BLaER1 (cell line): ENCODE data around the gene SCT.
A peak's percentile ranks its signal among the peaks of the same experiment; 100 is the strongest.

Source experiments
- H3K27ac ChIP-seq: shearing (Covaris generic); formaldehyde crosslinking; 2 replicates; pipeline ENCODE4 v1.8.1; 2022
- H3K27me3 ChIP-seq: shearing (Covaris generic); formaldehyde crosslinking; 2 replicates; pipeline ENCODE4 v1.8.1; 2022
- H3K36me3 ChIP-seq: shearing (Covaris generic); formaldehyde crosslinking; 2 replicates; pipeline ENCODE4 v1.8.1; 2022
- H3K4me1 ChIP-seq: shearing (Covaris generic); formaldehyde crosslinking; 2 replicates; pipeline ENCODE4 v1.8.1; 2022
- H3K4me2 ChIP-seq: shearing (Covaris generic); formaldehyde crosslinking; 2 replicates; pipeline ENCODE4 v1.8.1; 2022
- H3K4me3 ChIP-seq: shearing (Covaris generic); formaldehyde crosslinking; 2 replicates; pipeline ENCODE4 v1.8.1; 2022
- H3K9ac ChIP-seq: shearing (Covaris generic); formaldehyde crosslinking; 2 replicates; pipeline ENCODE4 v1.8.1; 2022
- H3K9me3 ChIP-seq: shearing (Covaris generic); formaldehyde crosslinking; 2 replicates; pipeline ENCODE4 v1.8.1; 2022
- H4K20me1 ChIP-seq: shearing (Covaris generic); formaldehyde crosslinking; 2 replicates; pipeline ENCODE4 v1.8.1; 2022
- Cebpa-rat ChIP-seq: shearing (Covaris generic); IDR thresholded peaks from 2 replicates; pipeline ENCODE4 v1.8.1; 2022

Gene SCT

DNA sequence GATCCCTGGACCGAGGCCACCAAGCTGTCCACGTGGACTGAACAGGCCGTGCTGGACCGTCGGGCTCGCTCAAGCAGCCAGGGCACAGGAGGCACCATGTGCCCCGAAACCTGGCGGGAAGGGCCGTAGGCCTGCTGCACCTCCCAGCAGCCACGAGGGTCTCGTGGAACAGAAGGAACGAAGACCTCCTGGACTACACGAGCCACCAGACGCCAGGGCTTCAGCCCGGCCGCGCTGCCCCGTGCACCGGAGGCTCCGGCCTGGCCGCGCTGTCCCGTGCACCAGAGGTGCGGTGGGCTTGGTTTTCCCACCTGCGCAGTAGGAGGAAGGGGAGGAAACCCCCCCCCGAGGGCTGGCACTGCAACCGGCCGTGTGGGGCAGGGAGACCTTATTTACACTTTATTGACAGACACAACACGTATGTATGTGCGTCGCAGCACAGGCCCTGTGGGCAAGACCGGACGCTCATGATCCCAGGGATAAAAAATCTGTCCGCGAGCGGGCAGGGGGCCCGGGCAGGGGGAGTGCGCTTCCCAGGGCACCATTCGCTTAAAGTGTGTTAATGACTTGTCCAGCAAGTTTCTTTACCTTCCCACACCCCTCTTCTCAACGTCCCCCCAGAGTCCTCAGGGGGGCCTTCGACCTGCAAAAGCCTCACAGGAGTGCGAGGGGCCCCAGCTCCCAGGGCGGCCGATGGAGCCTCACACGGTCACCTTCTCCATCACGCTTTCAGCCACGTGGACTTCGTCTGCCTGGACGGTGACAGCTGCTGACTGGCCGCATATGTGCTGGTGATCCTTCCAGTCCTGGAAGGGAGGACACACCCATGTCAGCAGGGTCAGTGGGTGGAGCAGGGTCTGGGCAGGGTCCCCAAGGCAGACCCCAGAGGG, 17.1 kb upstream of the SCT start:
- peaks cover 62% of the 10 kb centered on the region for H3K4me1 ChIP-seq
- H3K36me3 ChIP-seq = peaks cover 64% of the 10 kb centered on the region
- no peak for TF ChIP-seq Cebpa-rat
- no peak overlapping the region for H3K4me2 ChIP-seq
- peaks cover 32% of the 10 kb centered on the region for H3K27me3 ChIP-seq
- H3K4me3 ChIP-seq = no peak overlapping the region
- no peaks in the 10 kb centered on the region for H3K9me3 ChIP-seq
- no peak overlapping the region for H3K27ac ChIP-seq
- H4K20me1 ChIP-seq = peaks cover 83% of the 10 kb centered on the region
- H3K9ac ChIP-seq = no peak overlapping the region

DNA sequence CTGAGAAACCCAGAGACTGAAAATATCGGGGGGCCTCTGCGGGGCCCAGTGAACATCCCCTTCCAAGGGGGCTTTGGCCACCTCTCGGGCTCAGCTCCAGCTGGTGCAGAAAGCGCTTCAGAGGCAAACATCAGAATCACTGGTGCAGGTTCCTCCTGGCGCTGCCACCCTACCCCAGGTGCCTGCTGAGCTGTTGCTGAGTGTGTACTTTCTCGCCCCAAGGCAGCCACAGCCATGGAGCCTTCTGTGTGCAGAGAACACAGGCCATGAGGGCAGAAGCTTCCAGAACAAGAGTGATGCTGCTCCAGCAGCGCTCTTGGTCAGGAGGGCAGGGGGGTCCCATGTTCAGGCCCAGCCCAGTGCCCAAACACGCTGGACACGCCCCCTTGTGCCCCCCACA, 16.4 kb upstream of the SCT start:
- no peaks in the 10 kb centered on the region for H3K9me3 ChIP-seq
- no peak overlapping the region for H3K4me2 ChIP-seq
- H3K9ac ChIP-seq = no peak overlapping the region
- peaks cover 39% of the 10 kb centered on the region for H3K27me3 ChIP-seq
- peaks cover 66% of the 10 kb centered on the region for H3K4me1 ChIP-seq
- TF ChIP-seq Cebpa-rat = no peak
- no peak overlapping the region for H3K4me3 ChIP-seq
- H4K20me1 ChIP-seq = peaks cover 90% of the 10 kb centered on the region
- no peak overlapping the region for H3K27ac ChIP-seq
- peaks cover 64% of the 10 kb centered on the region for H3K36me3 ChIP-seq

DNA sequence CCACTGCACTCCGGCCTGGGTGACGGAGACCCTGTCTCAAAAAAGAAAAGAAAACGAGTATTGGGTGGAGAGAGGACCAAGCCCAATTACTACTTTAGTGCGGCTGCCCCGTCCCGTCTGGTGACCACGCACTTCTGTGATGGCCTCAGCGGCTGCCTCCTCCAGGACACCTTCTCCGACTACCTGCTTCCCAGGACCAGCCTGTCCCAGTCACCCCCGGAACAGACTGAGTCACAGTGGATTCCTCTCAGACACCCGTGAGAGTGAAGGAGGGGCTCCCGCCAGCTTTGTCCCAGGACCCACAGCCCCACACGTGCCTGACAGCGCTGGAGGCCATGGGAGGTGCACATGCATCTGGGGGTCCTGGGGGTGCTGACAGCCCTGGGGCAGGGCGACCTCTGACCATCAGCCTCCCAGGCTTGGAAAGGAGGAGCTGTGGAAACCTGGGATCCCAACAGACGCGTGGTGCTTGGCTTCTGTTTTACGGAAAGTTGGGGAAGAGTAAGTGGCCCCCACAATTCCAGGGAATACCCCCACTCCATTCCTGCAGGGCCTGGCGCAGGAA, 14.9 kb upstream of the SCT start:
- peaks cover 63% of the 10 kb centered on the region for H3K36me3 ChIP-seq
- H3K4me1 ChIP-seq = peaks cover 59% of the 10 kb centered on the region
- no peak overlapping the region for H3K4me3 ChIP-seq
- no peak overlapping the region for H3K4me2 ChIP-seq
- H3K9ac ChIP-seq = no peak overlapping the region
- no peak overlapping the region for H3K27ac ChIP-seq
- H4K20me1 ChIP-seq = peaks cover 97% of the 10 kb centered on the region
- peaks cover 54% of the 10 kb centered on the region for H3K27me3 ChIP-seq
- TF ChIP-seq Cebpa-rat = no peak
- no peaks in the 10 kb centered on the region for H3K9me3 ChIP-seq

DNA sequence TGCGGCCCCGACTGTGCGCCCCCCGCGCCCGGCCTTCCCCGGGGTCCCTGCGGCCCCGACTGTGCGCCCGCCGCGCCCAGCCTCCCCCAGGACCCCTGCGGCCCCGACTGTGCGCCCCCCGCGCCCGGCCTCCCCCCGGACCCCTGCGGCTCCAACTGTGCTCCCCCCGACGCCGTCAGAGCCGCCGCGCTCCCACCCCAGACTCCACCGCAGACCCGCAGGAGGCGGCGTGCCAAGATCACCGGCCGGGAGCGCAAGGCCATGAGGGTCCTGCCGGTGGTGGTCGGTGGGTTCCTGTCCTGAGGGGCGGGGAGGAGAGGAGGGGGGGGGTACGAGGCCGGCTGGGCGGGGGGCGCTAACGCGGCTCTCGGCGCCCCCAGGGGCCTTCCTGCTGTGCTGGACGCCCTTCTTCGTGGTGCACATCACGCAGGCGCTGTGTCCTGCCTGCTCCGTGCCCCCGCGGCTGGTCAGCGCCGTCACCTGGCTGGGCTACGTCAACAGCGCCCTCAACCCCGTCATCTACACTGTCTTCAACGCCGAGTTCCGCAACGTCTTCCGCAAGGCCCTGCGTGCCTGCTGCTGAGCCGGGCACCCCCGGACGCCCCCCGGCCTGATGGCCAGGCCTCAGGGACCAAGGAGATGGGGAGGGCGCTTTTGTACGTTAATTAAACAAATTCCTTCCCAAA, 13.2 kb upstream of the SCT start:
- Histone ChIP-seq H3K36me3 (peaks cover 56% of the 10 kb centered on the region), H3K27me3 (peaks cover 62% of the 10 kb centered on the region), H3K9me3 (no peaks in the 10 kb centered on the region), H3K9ac (no peak overlapping the region), H3K27ac (no peak overlapping the region), H3K4me1 (peaks cover 42% of the 10 kb centered on the region), H3K4me3 (peak overlapping the region; percentile 37; the same call in 1 of the 2 replicates), H3K4me2 (peak overlapping the region; percentile 89), H4K20me1 (peaks cover 95% of the 10 kb centered on the region)
- no peak for TF ChIP-seq Cebpa-rat

DNA sequence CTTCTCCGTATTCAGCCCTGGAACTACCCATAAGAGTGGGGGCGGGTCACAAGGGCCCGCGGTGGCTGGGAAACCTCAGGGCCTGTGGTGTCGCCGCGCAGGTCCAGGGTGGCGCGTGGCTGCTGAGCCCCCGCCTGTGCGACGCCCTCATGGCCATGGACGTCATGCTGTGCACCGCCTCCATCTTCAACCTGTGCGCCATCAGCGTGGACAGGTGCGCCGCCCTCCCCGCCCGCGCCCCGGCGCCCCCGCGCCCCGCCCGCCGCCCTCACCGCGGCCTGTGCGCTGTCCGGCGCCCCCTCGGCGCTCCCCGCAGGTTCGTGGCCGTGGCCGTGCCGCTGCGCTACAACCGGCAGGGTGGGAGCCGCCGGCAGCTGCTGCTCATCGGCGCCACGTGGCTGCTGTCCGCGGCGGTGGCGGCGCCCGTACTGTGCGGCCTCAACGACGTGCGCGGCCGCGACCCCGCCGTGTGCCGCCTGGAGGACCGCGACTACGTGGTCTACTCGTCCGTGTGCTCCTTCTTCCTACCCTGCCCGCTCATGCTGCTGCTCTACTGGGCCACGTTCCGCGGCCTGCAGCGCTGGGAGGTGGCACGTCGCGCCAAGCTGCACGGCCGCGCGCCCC, 12.5 kb upstream of the SCT start:
- H3K36me3 ChIP-seq = peaks cover 52% of the 10 kb centered on the region
- H3K9me3 ChIP-seq = no peaks in the 10 kb centered on the region
- H3K4me3 ChIP-seq = no peak overlapping the region
- peaks cover 62% of the 10 kb centered on the region for H3K27me3 ChIP-seq
- no peak overlapping the region for H3K9ac ChIP-seq
- H3K4me1 ChIP-seq = peaks cover 40% of the 10 kb centered on the region
- no peak overlapping the region for H3K27ac ChIP-seq
- TF ChIP-seq Cebpa-rat = no peak
- peaks cover 95% of the 10 kb centered on the region for H4K20me1 ChIP-seq
- peak overlapping the region; percentile 89 for H3K4me2 ChIP-seq

DNA sequence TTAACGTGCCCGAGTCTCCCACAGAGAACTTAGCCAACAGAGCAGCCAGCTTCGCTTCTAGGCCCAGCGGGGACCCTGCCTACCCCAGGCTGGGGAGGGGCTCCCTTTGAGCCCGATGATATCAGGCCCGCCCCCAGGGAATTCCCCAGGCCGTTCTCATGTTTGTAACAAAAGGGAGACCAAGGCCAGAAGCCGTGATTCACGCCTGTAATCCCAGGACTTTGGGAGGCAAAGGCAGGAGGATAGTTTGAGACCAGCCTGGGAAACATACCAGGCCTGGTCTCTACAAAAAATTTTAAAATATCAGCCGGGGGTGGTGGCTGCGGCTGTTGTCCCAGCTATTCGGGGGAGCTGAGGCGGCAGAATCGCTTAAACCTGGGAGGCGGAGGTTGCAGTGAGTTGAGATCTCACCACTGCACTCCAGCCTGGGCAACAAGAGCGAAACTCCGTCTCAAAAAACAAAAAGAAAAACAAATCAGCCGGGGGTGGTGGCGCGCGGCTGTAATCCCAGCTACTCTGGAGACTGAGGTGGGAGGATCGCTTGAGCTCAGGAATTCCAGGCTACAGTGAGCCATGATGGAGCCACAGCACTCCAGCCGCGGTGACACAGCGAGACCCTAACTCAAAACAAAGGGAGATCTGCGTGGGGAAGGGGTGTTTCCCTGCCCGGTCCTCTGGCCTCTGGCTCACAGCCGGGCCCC, 11.8 kb upstream of the SCT start:
- Histone ChIP-seq H3K9me3 (no peaks in the 10 kb centered on the region), H3K27me3 (peaks cover 62% of the 10 kb centered on the region), H4K20me1 (peaks cover 94% of the 10 kb centered on the region), H3K36me3 (peaks cover 46% of the 10 kb centered on the region), H3K4me2 (peak overlapping the region; percentile 89), H3K4me3 (no peak overlapping the region), H3K4me1 (peaks cover 44% of the 10 kb centered on the region), H3K27ac (no peak overlapping the region), H3K9ac (no peak overlapping the region)
- TF ChIP-seq Cebpa-rat = no peak

DNA sequence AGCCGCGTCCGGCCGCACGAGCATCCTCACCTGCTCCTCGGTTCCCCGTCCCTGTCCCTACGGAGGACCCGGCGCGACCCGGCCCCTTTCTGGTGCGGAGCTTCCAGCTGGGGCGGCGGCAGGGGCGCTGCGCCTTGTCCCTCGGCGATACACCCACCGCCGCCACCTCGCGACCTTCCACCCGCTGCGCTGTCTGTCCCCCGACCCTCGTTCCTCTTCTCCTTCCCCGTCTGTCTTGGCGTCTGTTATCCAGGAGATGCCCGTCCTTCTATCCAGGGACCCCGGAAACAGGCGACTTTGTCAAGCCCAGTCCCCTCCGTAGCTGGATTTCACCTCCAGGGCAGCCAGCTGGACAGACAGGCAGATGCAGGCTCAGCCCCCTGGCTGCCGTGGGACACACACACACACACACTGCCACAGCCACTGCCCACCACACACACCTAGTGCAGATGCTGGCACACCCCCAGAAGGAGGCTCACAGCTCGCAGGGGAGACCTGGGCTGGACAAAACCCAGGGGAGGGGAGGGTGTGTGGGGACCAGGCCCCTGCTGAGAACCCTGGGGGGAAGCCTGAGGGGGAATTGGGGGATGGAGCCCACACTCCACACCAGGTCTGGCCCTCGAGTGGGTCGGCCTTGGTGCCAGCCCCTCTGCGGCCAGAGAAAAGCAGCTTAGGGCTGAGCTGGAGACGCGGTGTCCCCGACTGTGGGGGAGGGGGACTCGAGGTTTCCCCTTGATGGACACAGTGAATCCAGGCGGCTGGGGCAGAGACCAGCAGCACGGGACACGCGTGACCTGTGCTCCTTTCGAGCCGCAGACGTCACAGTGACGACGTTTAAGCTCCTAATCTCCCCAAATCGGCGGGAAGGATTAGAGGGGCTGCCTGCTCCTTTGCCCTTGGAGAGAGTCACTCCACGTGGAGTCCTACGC, 10.9 kb upstream of the SCT start:
- Histone ChIP-seq H3K4me1 (peaks cover 54% of the 10 kb centered on the region), H3K9me3 (no peaks in the 10 kb centered on the region), H3K4me2 (no peak overlapping the region), H3K27me3 (peaks cover 62% of the 10 kb centered on the region), H3K36me3 (peaks cover 38% of the 10 kb centered on the region), H4K20me1 (peaks cover 91% of the 10 kb centered on the region), H3K4me3 (no peak overlapping the region), H3K9ac (no peak overlapping the region), H3K27ac (no peak overlapping the region)
- no peak for TF ChIP-seq Cebpa-rat

DNA sequence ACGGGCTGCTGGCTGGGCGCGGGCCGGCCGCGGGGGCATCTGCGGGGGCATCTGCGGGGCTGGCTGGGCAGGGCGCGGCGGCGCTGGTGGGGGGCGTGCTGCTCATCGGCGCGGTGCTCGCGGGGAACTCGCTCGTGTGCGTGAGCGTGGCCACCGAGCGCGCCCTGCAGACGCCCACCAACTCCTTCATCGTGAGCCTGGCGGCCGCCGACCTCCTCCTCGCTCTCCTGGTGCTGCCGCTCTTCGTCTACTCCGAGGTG, 10.3 kb upstream of the SCT start:
- no peak for TF ChIP-seq Cebpa-rat
- H3K9ac ChIP-seq = no peak overlapping the region
- no peaks in the 10 kb centered on the region for H3K9me3 ChIP-seq
- peaks cover 61% of the 10 kb centered on the region for H3K27me3 ChIP-seq
- H3K4me1 ChIP-seq = peaks cover 52% of the 10 kb centered on the region
- H3K36me3 ChIP-seq = peaks cover 32% of the 10 kb centered on the region
- H4K20me1 ChIP-seq = peaks cover 91% of the 10 kb centered on the region
- H3K27ac ChIP-seq = no peak overlapping the region
- H3K4me2 ChIP-seq = no peak overlapping the region
- no peak overlapping the region for H3K4me3 ChIP-seq
